HG03095 (cell line): ENCODE data around the gene RAB12.
"Not testable (repeated sequence)": the region's sequence is repeated elsewhere in the genome, so short reads cannot be mapped to it uniquely, and the experiment has no call there.

Source experiments
- ATAC-seq: cut with Tn5 transposase; IDR thresholded peaks from one replicate; pipeline ENCODE4 v1.9.1; 2021; ENCODE audit warnings: moderate library complexity; ENCODE audit not compliant: unreplicated experiment

RAB12 gene

DNA sequence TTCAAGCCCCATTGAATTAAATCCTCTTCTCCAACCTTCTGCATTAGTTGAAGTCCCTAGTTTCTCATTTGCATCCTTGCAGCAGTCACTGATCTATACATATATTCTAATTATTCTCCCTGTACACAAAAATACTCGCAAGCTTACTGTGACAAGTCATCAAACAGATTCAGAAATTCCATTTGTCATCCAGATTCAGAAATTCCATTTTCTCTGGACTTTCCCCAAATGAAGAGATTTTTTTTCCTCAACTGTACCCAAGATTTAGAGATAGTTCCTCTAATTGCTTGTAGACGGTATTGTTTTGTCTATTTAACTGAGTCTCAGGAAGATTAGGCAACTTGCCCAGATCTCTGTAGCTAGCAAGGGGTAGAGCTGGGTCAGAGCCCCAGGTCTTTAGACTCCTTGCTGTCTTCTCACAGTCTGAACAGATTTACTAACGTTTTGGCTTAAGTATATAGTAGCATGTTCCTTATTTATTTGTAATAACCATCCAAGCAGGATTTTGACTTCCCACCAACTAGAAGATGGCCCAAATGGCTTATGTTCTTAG, 34.2 kb downstream of the RAB12 start:
- no peak for ATAC-seq

GRCh38 chr18:8647359-8647758, 38.1 kb downstream of the RAB12 start:
- not testable (repeated sequence) for ATAC-seq

DNA sequence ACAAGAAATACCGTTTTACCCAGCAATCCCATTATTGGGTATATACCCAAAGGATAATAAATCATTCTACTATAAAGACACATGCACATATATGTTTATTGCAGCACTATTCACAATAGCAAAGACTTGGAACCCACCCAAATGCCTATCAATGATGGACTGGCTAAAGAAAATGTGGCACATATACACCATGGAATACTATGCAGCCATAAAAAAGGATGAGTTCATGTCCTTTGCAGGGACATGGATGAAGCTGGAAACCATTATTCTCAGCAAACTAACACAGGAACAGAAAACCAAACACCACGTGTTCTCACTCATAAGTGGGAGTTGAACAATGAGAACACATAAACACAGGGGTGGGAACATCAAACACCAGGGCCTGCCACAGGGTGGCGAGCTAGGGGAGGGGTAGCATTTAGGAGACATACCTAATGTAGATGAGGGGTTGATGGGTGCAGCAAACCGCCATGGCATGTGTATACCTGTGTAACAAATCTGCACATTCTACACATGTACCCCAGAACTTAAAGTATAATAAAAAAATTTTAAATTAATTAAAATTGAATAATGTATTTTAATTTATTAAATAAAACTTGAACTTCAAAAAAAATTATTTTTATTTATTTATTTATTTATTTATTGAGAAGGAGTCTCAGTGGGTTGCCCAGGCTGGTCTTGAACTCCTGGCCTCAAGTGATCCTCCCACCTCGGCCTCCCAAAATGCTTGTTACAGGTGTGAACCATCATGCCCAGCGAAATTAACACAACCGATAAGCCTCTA, 42.4 kb downstream of the RAB12 start:
- ATAC-seq: not testable (repeated sequence)

DNA sequence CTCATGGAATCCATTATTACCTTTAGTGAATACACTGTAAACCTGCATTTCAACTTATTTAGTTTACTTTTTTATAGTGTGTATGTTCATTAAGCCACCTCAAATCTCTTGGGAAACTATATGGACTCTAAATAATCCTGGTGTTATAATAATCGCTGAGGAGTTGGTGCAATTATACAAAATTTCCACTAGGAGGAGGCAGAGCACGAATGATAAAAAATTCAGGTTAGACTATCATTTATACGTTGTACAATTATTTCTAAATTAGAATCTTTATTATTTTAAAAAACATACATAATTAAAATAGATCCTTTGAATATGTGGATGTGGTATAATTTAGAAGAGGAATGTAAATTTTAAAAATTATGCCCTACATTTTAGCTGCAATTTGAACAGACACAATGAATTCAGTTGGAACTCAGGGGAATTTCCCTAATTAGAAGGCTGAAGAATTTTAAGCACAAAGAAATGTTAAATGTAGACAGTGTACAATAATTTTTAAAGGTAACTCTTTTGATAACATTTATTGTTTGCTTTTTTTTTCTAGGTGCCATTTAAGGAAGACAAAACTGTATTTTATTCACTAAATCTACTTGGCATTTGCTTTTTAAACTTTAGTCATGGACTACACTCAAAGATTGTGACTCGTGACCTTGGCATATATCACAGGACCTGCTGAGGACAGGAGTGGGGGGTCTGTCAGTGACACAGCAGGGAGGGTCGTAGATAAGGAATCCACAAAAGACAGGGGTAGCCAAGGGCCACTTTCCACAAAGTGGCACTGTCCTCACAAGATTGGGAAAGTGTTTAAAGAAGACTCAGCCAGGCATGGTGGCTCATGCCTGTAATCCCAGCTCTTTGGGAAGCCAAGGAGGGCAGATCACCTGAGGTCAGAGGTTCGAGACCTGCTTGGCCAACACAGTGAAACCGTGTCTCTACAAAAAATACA, 45.5 kb downstream of the RAB12 start:
- no peak for ATAC-seq

GRCh38 chr18:8656232-8656631, 47.0 kb downstream of the RAB12 start:
- ATAC-seq: no peak

GRCh38 chr18:8657050-8657820, 48.0 kb downstream of the RAB12 start:
- ATAC-seq: no peak

DNA sequence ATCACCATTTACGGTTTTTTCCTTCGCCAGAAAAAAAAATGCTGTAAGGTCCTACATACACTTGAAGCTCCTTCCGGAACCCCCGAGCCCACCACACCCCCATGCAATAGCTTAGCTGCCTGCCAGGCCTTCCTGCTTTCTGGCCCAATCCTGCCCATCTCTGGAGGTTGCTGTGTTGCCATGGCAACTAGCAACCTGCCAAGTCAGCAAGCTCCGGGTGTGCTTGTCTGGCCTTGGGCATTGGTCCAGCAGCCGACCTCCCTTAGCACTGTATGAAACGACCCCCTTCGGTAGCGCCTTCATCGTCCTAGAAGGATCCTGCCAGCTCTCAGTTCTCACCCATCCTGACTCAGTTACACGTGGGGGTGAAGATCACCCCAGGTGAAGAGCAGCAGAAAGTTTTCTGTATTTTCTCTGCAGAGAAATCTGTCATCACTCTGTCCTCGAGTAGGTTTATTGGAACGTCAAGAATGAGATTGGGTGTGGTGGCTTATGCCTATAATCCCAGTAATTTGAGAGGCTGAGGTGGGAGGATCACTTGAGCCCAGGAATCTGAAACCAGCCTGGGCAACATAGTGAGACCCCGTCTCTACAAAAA, 48.7 kb downstream of the RAB12 start:
- no peak for ATAC-seq

GRCh38 chr18:8658858-8659485, 49.7 kb downstream of the RAB12 start:
- ATAC-seq: no peak

- no peak for ATAC-seq
Observed at GRCh38 chr18:8659609-8660242, 50.5 kb downstream of the RAB12 start.

GRCh38 chr18:8660316-8660715, 51.1 kb downstream of the RAB12 start:
- ATAC-seq: no peak

GRCh38 chr18:8661754-8662559, 52.7 kb downstream of the RAB12 start:
- ATAC-seq: no peak

- ATAC-seq: no peak
Observed at GRCh38 chr18:8662560-8663255, 53.5 kb downstream of the RAB12 start.

GRCh38 chr18:8667846-8668245, 58.6 kb downstream of the RAB12 start:
- ATAC-seq: no peak

GRCh38 chr18:8668381-8668780, 59.1 kb downstream of the RAB12 start:
- ATAC-seq: no peak

DNA sequence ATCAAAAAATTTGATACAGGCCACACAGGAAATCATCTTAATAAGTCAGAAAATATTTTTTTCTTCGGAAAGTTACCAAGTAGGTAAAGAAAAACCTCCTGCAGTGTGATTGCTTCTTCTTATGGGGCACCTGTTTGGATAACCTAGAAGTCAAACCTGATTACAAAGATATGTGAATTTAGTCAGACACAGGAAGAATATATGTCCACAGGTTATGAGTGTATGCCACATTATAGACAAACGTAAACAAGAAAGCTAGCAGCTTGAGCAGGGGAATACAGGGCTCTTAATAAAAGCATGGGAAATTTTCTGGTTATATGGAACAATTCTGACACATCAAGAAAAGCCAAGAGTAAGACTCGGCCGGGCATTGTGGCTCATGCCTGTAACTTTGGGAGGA, 60.3 kb downstream of the RAB12 start:
- no peak for ATAC-seq

DNA sequence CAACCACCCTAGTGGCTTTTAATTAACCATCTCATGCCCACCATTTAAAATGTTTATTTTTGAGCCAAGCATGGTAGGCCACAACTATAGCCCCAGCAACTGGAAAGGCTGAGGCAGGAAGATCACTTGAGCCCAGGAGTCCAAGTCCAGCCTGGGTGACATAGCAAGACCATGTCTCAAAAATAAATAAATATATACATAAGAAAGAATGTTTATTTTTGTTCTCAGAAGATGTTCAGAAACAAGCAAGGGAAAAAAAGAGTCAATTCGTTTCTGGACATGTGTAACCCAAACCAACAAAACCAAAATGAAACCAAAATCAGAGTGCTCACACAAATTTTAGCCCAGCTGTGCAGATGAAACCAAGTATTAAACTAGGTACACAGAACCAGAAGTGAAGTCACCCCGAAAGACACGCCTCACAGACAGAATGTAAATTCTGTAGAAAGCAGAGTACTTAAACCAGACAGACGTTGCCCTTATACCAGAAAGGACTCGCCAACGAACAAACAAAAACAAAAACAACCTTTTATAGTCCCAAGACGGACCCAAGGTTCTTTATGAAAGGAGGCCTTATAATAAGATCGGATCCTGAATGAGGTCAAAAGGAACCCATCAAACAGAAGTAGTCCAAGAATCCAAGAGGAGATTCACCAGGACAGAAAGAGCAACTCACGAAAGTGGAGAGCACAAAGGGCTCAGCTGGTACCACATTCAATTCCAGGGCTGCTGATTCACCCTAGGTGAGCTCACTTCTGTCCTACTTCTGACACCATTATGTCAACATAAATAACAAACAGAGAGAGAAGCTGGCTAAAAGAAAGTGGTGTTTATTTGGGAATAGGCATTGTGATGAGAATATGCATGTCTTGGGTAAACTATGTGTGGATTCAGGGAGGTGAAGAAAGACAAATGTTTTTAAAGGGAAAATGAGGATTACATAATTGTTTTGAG, 64.3 kb downstream of the RAB12 start:
- ATAC-seq: peak; percentile 89

DNA sequence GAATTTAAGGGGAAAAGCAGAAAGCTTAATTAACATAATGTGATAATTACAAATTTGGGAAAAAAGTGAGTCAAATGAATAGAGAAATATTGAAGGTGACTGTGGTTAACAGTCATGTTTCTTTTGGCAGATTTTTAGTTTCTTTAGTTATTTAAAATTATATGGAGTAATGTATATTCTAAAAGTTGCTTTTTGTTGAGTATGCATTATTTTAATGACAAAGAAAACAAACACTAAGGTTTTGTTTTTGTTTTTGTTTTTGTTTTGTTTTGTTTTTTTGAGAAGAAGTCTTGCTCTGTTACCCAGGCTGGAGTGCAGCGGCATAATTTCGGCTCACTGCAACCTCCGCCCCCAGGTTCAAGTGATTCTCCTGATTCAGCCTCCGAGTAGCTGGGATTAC, 65.8 kb downstream of the RAB12 start:
- no peak for ATAC-seq
